GM10248 (cell line): Measurements from ENCODE around the gene MMP28.

Experiments used
- CTCF ChIA-PET: fragments of 300-600 bp; sonication (Branson Sonifier 250); formaldehyde crosslinking; extraction: SDS; loops from one replicate; lab custom pipeline; 2021; ENCODE audit warnings: antibody characterized with exemption; lab: Yijun Ruan, JAX
- POLR2A ChIA-PET: fragments of 350-650 bp; sonication (Branson Sonifier 250); formaldehyde crosslinking; extraction: SDS; loops from one replicate; lab custom pipeline; 2020; ENCODE audit warnings: antibody characterized with exemption; lab: Yijun Ruan, JAX
- DNase-seq: peaks from one replicate; pipeline ENCODE4 v3.0.0; 2012; ENCODE audit errors: extremely low spot score
- CTCF ChIP-seq: IDR thresholded peaks from 2 replicates; pipeline ENCODE4 v1.5.1; 2012; ENCODE audit warnings: mild to moderate bottlenecking, low read depth; ENCODE audit errors: extremely low read depth, missing control alignments, control extremely low read depth

Gene MMP28

GRCh38 chr17:35795871-35796265 lies 427 bp upstream of the MMP28 start:
- ChIA-PET POLR2A (no interaction called here), CTCF (interaction anchor here (0.9 to 3.9 kb wide), 5 partner anchors 13 to 49 kb away, joined by 3 to 19 read pairs (median 9); partner anchors contain the start of genes C17orf50 and TAF15)
- DNase-seq: no peak
- TF ChIP-seq CTCF: no peak

GRCh38 chr17:35793257-35793656 lies 2.2 kb downstream of the MMP28 start:
- CTCF ChIA-PET: interaction anchor here (0.8 to 3.9 kb wide), 7 partner anchors 9 to 46 kb away, joined by 3 to 17 read pairs (median 4); partner anchors contain the start of gene TAF15
- TF ChIP-seq CTCF: no peak
- DNase-seq: no peak
- POLR2A ChIA-PET: no interaction called here

GRCh38 chr17:35791681-35792350 lies 3.6 kb downstream of the MMP28 start:
- POLR2A ChIA-PET: no interaction called here
- DNase-seq: no peak
- TF ChIP-seq CTCF: no peak
- CTCF ChIA-PET: interaction anchor here (0.7 to 3.4 kb wide), 4 partner anchors 13 to 28 kb away, joined by 3 to 16 read pairs (median 9); partner anchors contain the start of gene TAF15

- ChIA-PET POLR2A (no interaction called here), CTCF (interaction anchor here (0.7 to 2.1 kb wide), 2 partner anchors 18 to 27 kb away, joined by 3 to 10 read pairs; partner anchors contain the start of gene TAF15)
- DNase-seq: no peak
- TF ChIP-seq CTCF: no peak
Observed at GRCh38 chr17:35790841-35791240, 4.6 kb downstream of the MMP28 start.

- TF ChIP-seq CTCF: no peak
- DNase-seq: no peak
- ChIA-PET POLR2A (interaction anchor here (1.2 kb wide), 1 partner anchor 20 kb away, joined by 3 read pairs; the partner anchor contains the start of gene TAF15), CTCF (interaction anchor here (1.2 to 3.5 kb wide), 4 partner anchors 11 to 25 kb away, joined by 3 to 17 read pairs (median 4); no protein-coding TSS in a partner anchor)
Observed at GRCh38 chr17:35788477-35789368, 6.7 kb downstream of the MMP28 start.

- TF ChIP-seq CTCF: no peak
- CTCF ChIA-PET: interaction anchor here (1.5 to 3.5 kb wide), 2 partner anchors 18 to 23 kb away, joined by 3 to 17 read pairs; no protein-coding TSS in a partner anchor
- POLR2A ChIA-PET: no interaction called here
- no peak for DNase-seq
Observed at GRCh38 chr17:35786941-35787432, 8.5 kb downstream of the MMP28 start.
